ENCODE results near the gene PPP1R12C.

DNA sequence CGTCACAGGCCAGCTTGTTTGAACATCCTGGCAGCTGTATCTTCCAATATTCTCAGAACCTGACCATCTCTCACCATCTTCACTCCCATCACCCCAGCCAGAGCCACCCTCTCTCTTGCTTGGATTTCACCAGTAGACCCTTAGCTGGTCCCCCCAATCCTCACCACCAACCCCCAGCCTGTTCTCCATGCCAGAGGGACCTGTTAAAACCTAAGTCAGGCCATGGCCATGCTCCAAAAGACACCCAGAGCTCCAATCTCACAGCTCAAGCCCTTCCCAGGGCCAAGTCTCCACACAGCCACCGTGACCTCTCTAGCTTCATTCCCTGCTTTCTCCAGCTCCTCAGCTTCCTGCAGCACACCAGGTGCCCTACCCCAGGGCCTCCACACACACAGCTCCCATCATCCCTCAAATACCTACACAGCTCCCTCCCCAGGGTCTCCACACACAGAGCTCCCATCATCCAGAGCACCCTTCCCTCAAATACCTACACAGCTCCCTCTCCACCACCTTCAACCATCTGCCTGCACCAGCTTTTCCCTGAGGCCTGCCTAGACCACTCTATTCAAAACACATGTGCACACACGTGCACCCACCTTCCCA is 28.0 kb downstream of the PPP1R12C start:
- TF ChIP-seq POLR2A (IDR thresholded peaks at IDR 0.05) = no peak
- TF ChIP-seq, protein P1, sequence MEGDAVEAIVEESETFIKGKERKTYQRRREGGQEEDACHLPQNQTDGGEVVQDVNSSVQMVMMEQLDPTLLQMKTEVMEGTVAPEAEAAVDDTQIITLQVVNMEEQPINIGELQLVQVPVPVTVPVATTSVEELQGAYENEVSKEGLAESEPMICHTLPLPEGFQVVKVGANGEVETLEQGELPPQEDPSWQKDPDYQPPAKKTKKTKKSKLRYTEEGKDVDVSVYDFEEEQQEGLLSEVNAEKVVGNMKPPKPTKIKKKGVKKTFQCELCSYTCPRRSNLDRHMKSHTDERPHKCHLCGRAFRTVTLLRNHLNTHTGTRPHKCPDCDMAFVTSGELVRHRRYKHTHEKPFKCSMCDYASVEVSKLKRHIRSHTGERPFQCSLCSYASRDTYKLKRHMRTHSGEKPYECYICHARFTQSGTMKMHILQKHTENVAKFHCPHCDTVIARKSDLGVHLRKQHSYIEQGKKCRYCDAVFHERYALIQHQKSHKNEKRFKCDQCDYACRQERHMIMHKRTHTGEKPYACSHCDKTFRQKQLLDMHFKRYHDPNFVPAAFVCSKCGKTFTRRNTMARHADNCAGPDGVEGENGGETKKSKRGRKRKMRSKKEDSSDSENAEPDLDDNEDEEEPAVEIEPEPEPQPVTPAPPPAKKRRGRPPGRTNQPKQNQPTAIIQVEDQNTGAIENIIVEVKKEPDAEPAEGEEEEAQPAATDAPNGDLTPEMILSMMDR (IDR thresholded peaks at IDR 0.05) = no peak
- no peak for TF ChIP-seq EP300 (IDR thresholded peaks at IDR 0.05)

Measured in tibial nerve (tissue), 4 donors.